HG03558 (cell line): ENCODE measurements around the gene KAT6B.

Source experiments
- ATAC-seq: cut with Tn5 transposase; IDR thresholded peaks from one replicate; pipeline ENCODE4 v1.9.1; 2021; ENCODE audit warnings: moderate number of reproducible peaks; ENCODE audit not compliant: unreplicated experiment; ENCODE audit errors: extremely low read depth

Gene KAT6B

GRCh38 chr10:74976565-74976964 lies 150.2 kb downstream of the KAT6B start:
- no peak for ATAC-seq

GRCh38 chr10:74977072-74977471 lies 150.7 kb downstream of the KAT6B start:
- no peak for ATAC-seq

DNA sequence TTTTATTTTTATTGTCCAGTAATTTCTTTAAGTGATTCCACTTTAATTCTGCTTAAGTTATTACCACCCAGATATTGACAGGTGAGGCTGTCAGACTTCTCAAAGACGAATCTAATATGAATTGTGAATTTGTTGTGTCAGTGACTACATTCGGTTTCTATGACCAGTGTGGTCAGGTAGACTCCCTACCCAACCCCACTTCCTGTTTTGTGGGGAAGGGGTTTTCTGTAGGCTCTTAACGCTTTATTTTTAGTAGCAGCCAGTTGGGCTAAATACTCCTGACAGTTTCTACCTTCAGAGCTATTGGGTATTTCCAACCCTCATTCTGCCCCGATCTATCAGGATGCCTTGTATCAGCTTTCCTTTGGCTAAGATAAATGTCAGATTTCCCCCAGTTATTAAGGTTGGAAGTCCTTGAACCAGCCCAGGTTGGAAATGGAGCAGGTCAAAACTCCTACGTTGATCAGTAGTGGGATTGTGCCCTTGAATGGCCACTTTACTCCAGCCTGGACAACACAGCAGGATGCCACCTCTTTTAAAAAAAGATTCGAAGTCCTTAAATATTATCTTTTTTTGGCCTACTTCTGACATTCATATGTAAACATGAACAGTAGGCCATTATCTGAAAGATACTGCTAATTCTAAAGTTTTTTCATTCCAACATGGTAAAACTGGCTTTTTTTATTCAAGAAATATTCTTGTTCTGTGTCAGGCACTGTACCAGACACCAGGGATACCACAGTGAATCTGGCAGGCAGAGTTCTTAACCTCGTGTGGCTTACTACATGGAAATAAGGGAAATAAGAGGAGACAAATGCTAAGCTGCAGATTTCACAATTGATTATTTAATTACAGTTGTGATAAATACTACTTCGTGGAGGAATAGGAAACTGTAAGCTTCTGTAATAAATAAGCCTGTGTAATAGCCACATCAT lies 151.8 kb downstream of the KAT6B start:
- ATAC-seq = peak; percentile 72

DNA sequence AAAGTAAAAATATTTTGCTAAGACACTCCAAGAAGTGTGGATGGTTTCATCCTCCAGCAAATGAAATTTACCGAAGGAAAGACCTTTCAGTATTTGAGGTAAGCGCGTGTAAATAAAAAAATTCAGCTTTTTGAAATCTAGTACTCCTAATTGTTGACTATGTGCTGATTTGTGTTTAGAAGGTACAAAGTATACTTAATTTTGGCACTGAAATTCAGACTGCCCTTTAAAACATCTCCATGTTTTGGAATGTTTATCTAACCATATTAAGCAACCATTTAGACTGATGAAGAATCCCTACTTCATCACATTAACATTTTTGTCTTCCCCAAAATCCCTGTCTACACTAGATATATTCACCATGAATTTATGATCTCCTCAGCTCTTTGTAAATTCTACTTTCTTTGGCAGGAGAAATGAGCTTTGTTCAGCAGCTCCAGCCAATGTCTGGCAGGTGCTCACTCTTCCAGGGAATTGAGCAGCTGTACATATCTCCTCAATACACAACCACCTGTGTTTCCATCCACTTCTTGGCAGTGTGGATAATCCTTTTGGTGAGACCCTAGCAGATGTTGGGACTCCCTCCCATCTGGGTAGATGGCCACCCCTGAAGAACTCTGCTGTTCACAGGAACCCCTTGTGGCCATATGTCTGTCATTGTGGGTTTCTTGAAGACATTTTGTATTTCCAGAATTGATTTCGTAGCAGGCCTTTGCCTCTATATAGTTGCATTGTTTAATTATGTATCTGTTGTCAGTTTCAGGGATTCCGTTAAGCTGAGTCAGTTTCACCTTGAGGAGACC lies 155.6 kb downstream of the KAT6B start:
- no peak for ATAC-seq

DNA sequence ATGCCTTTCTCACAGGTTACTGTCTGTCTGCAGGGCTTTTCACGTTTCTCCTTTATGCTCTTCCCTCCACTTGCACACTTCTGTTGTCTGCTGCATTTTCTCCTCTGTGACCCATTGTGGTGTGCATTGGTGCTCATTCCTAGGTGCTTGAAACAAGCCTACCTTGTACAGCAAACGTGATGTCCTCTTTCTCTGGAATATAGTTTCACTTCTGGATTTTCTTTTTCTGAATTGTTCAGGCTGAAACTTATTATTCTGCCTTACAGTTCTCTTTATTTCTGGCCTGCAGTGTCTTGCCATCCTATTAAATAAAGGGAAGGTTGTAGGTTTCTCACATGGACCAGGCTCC lies 156.2 kb downstream of the KAT6B start:
- ATAC-seq = no peak

DNA sequence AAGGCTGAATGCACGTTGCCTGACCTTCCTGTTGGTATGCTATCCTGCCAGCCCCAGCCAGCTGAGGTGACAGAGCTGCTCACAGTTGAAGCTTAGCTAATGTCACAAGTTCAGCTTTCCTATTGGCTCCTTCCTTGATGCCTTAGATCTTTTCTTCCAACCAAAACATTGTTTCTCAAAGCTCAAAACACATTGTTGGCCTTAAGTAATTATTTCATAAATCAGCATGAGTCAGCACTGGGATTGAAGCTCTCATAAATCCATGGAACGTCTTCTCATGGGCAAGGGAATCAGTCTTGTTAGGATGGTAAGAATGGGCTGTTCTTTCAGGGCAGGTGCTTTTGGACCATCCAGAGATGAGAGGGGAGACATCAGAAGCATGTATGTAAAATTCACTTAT lies 157.0 kb downstream of the KAT6B start:
- ATAC-seq = no peak

- ATAC-seq = no peak
Measured at GRCh38 chr10:74987339-74988053, 161.1 kb downstream of the KAT6B start.

DNA sequence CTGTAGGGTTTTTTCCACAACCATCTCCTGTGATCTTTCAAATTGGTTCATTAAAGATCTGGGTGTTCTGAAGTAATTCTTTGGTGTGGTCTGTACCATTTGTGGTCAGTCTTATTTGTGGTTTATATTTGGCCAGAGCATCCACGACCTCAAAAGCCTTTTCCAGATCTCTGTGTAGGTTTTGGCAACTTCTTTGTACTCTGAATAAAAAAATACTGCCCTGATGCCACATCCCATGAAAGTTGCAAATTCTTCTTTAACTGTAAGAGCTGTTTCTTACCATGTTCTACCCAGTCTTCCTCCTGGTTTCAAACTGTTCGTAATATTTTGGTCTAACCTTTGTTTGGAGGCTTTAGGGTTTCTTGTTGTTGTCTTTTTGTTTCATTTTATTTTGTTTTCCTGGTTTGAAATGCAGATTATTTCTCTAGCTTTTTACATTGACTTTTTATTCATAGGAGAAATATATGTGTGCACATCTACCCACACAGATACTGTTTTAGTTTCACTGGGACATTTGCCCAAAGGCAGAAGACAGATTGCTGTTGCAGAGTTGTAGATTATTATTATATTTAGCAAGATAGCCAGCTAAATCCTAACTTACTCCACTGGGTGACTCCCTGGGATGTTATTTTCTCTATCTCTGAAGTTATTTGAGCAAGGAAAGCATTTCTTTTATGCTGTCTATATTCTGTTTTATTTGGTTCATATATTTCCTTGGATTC lies 161.8 kb downstream of the KAT6B start:
- no peak for ATAC-seq

- no peak for ATAC-seq
Measured at GRCh38 chr10:74988832-74989561, 162.6 kb downstream of the KAT6B start.

DNA sequence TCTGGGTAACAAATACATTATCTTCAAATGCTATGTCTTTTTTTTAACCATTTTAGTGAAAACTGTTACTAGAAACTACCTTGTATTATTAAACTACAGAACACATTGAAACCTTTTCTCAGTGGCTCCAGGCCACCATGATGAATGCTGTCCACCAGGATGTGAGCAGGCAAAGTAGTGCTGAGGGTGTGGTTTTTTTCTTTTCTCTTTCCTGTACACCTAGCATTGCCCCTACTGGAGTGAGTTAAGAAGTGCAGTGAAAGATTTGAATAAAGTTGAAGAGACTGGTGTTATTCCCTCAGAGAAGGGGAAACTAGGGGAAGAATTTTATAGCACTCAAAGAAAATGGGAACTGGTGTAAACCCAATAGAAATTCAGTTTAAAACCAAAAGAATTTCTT lies 165.0 kb downstream of the KAT6B start:
- no peak for ATAC-seq

- no peak for ATAC-seq
Measured at GRCh38 chr10:74992068-74992467, 165.7 kb downstream of the KAT6B start.

- no peak for ATAC-seq
Measured at GRCh38 chr10:74993649-74994048, 167.2 kb downstream of the KAT6B start.

DNA sequence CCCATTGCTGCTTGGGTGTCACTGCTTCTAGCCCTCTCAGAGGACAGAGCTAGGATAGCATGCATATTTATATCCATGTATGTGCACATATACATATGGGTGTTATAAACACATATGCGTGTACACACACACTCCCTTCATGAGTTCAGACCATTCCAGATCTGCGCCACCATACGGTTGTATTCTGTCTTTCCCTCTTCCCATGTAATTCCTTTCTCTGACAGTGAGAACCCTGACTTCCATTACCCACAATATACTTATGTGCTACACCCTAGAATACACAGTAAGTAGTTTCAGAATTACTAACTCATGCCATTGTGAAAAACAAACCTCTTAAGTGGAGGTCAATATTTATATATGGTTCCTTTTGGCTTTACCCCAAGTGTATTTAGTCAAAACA lies 168.5 kb downstream of the KAT6B start:
- ATAC-seq = no peak

GRCh38 chr10:74995806-74996205 lies 169.4 kb downstream of the KAT6B start:
- no peak for ATAC-seq

GRCh38 chr10:74997163-74997562 lies 170.8 kb downstream of the KAT6B start:
- ATAC-seq = no peak

- peak; percentile 81 for ATAC-seq
Measured at GRCh38 chr10:75000748-75001321, 174.4 kb downstream of the KAT6B start.

- no peak for ATAC-seq
Measured at GRCh38 chr10:75001715-75002350, 175.4 kb downstream of the KAT6B start.

- no peak for ATAC-seq
Measured at GRCh38 chr10:75002351-75002725, 175.9 kb downstream of the KAT6B start.
